Neutrophil (primary cell): ENCODE results near the gene CELF4.

ENCODE experiments used
- H3K27ac ChIP-seq: fragments of 200-600 bp; sonication (generic); 2 replicates; pipeline ENCODE4 v1.5.1; 2016; ENCODE audit warnings: mild to moderate bottlenecking, moderate library complexity
- H3K27me3 ChIP-seq: fragments of 200-600 bp; sonication (generic); 2 replicates; pipeline ENCODE4 v1.6.0; 2016; ENCODE audit warnings: mild to moderate bottlenecking
- H3K36me3 ChIP-seq: fragments of 200-600 bp; sonication (generic); 2 replicates; pipeline ENCODE4 v1.5.1; 2017
- H3K4me1 ChIP-seq, 2 experiments: fragments of 200-600 bp in 1 of 2; sonication (generic) in 1 of 2; 1 replicate in 1 of 2; 2 replicates in 1 of 2; pipeline versions ENCODE4 v1.5.1 to v1.6.1; 2013 to 2016; ENCODE audit warnings: low read depth in 1 of 2, low read length in 1 of 2, mild to moderate bottlenecking in 1 of 2, moderate library complexity in 1 of 2; ENCODE audit not compliant: control insufficient read depth in 1 of 2, insufficient read depth in 1 of 2
- H3K4me3 ChIP-seq, 2 experiments: fragments of 200-600 bp in 1 of 2; sonication (generic) in 1 of 2; 1 replicate in 1 of 2; 2 replicates in 1 of 2; pipeline ENCODE4 v1.5.1; 2013 to 2016; ENCODE audit warnings: low read depth in 1 of 2, low read length in 1 of 2, mild to moderate bottlenecking in 1 of 2, moderate library complexity in 1 of 2
- H3K9me3 ChIP-seq: fragments of 200-600 bp; sonication (generic); 2 replicates; pipeline ENCODE4 v1.5.1; 2016
- TF ChIP-seq, protein P1 (sequence below): fragments of 200-600 bp; sonication (generic); IDR thresholded peaks from 2 replicates; pipeline ENCODE4 v1.5.1; 2016; ENCODE audit warnings: antibody characterized with exemption

Gene CELF4

DNA sequence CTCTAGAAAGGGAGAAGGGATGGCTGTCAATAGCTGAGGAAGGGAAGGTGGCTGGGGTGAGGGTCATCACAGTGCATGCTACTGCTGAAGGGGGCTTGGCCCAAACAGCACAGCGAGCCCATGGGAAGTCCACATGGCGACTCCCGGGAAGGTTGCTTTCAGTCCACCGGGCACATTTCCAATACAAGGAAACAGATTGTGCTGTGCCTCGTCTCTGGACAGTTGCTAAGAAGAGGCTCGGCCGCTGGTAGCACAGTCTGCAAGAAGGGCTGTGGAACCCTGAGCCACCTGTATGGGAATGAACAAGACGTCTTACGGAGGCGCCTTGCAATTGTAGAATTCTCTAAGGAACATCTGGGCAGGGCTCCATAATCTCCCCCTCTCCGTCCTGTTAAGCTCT, 123.1 kb downstream of the CELF4 start:
- H3K27me3 ChIP-seq: peaks cover 13% of the 10 kb centered on the region
- no peaks in the 10 kb centered on the region for H3K9me3 ChIP-seq
- no peaks in the 10 kb centered on the region for H3K36me3 ChIP-seq
- no peak overlapping the region for H3K4me3 ChIP-seq
- TF ChIP-seq, protein P1, sequence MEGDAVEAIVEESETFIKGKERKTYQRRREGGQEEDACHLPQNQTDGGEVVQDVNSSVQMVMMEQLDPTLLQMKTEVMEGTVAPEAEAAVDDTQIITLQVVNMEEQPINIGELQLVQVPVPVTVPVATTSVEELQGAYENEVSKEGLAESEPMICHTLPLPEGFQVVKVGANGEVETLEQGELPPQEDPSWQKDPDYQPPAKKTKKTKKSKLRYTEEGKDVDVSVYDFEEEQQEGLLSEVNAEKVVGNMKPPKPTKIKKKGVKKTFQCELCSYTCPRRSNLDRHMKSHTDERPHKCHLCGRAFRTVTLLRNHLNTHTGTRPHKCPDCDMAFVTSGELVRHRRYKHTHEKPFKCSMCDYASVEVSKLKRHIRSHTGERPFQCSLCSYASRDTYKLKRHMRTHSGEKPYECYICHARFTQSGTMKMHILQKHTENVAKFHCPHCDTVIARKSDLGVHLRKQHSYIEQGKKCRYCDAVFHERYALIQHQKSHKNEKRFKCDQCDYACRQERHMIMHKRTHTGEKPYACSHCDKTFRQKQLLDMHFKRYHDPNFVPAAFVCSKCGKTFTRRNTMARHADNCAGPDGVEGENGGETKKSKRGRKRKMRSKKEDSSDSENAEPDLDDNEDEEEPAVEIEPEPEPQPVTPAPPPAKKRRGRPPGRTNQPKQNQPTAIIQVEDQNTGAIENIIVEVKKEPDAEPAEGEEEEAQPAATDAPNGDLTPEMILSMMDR: no peak
- H3K4me1 ChIP-seq: no peaks in the 10 kb centered on the region
- H3K27ac ChIP-seq: no peak overlapping the region

DNA sequence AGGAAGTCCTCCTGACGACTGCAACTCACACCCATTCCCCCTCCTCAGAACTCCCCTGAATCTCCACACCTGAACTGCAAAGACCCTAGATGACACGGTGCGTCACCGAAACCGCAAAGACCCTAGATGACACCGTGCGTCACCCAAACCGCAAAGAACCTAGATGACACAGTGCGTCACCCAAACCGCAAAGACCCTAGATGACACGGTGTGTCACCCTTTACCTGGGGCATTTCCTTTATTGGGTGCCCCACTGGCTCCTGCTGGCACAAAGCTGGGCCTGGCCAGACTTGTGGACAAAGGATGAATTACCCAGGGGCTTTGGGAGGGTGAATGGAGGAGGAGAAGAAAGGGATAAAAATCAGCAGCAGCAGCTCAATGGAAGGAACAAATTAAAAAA, 123.8 kb downstream of the CELF4 start:
- no peaks in the 10 kb centered on the region for H3K9me3 ChIP-seq
- TF ChIP-seq, protein P1: no peak
- no peak overlapping the region for H3K4me3 ChIP-seq
- no peaks in the 10 kb centered on the region for H3K36me3 ChIP-seq
- no peaks in the 10 kb centered on the region for H3K4me1 ChIP-seq
- no peak overlapping the region for H3K27ac ChIP-seq
- H3K27me3 ChIP-seq: peaks cover 13% of the 10 kb centered on the region

DNA sequence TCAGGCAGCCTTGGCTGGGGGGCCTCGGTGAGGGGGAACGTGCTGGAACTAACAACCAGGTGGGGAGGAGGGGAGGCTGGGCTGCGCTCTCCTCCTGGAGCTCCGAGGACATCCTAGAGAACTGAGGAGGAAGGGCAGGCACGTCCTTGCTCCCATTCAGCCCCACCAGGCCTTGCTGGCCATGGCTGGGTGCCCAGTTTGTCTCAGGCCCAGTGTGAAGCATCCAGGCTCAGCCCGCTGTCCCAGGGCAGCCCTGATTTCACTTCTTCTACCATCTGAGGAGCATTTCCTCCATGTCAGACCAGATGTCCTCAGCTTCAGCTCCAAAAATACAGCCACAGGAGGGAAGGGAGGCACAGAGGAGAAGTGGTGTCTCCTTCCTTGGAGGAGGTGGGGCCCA, 125.4 kb downstream of the CELF4 start:
- H3K27me3 ChIP-seq: peaks cover 27% of the 10 kb centered on the region
- H3K4me1 ChIP-seq: no peaks in the 10 kb centered on the region
- TF ChIP-seq, protein P1: no peak
- H3K36me3 ChIP-seq: no peaks in the 10 kb centered on the region
- H3K9me3 ChIP-seq: no peaks in the 10 kb centered on the region
- no peak overlapping the region for H3K27ac ChIP-seq
- H3K4me3 ChIP-seq: no peak overlapping the region

DNA sequence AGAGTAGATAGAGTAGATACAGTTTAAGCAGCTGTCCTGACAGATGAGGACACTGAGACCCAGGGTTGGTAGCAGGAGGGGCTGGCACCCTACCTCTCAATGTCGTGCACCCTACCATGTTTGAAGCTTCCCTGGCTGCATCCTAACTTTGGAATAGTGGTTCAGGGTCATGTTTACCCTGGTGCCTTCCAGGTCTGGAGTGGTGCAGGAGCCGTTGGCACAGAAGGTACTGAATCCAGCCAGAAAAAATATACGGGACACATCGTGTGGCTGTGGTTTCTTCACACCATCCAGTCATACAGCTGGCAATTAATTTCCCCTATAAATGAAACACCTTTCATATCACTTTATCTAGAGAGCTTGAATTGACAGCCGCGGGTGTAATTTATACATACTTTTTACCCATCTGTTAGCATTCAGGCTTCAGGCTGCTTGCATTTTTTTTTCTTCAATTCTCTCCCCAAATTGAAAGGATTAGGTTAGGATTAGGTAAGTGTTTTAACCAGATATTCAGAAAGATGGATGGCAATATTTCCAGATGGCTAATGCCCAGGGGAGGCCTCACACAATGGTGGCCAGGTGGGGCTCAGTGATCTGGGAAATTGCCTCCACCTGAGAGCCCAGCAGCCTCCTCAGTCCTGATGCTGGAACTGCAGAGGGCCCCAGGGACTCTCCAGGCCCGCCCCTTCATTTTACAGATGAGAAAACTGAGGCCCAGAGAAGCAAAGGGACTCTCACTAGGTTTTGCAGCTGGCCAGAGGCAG, 127.0 kb downstream of the CELF4 start:
- no peak overlapping the region for H3K27ac ChIP-seq
- TF ChIP-seq, protein P1: no peak
- no peaks in the 10 kb centered on the region for H3K9me3 ChIP-seq
- no peak overlapping the region for H3K4me3 ChIP-seq
- peaks cover 16% of the 10 kb centered on the region for H3K27me3 ChIP-seq
- no peaks in the 10 kb centered on the region for H3K36me3 ChIP-seq
- H3K4me1 ChIP-seq: no peaks in the 10 kb centered on the region

DNA sequence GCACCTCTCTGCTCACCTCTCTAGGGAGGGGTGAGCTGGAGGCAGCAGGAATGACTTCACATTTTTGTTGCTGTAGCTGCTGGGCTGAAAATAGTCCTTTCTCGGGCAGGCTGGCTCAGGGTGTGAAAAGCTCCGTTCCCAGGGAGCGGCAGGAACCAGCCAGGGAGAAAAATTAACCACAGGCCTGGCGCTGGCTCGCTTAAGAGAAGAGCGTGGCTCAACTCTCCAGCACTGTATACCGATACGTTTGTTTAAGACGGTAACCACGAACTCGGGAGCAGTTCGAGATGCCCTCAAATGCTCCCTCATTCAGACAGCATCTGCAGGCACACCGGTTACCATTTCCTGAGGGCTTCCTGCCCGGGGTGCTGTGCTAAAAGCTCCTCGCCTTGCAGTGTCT, 129.6 kb downstream of the CELF4 start:
- H3K27ac ChIP-seq: no peak overlapping the region
- H3K36me3 ChIP-seq: no peaks in the 10 kb centered on the region
- TF ChIP-seq, protein P1: no peak
- H3K9me3 ChIP-seq: no peaks in the 10 kb centered on the region
- H3K4me1 ChIP-seq: no peaks in the 10 kb centered on the region
- H3K4me3 ChIP-seq: no peak overlapping the region
- H3K27me3 ChIP-seq: peaks cover 16% of the 10 kb centered on the region
